ENCODE results near the gene MSL1. TPM values are rescaled to one million over a fixed set of nuclear protein-coding genes. Genes with fewer than 3 reads are reported as not detected.

MSL1 gene
- total and polyA plus RNA-seq, 9 of the 15 experiments (the other 6 are each of a cell fraction or from before 2014, with no cell fraction given) = 13.8 to 120 (median 61.9) TPM

DNA sequence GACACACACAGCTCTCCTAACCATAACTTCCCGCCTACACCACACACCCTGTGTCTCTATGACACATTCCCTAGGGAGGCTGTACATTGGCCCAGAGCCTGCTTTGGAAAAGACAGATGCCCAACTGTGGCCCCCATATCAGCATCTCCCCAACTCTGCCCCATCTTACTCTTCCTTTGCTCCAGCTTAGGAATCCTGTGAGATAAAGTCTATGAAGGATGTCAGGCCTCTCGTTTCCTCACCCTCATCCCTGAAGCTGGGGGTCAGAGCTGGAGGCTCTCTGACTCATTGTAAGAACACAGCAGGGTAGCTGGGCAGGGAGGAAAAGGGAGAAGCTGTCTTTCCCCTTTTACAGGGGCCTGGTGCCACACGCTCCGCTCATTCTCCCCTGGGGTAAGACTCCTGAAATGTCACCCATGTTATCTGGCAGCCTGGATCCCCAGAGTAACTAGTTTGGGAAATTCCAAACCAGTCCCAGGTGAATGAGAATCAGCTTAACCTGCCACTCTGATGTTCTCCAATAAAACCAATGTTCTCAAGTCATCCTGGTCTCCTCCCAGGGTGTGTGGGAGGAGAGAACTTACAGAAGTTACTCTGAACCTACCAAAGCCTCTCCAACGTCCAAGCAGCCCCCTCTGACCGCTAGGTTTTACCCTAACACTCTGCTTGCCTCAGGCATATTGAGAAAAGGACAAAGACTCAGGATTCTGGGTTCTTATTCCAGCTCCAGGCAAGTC is 58.3 kb downstream of the MSL1 start:
- ChIA-PET POLR2A (interaction anchor here (0.6 to 1.6 kb wide), 8 partner anchors 8 to 105 kb away, joined by 3 to 7 read pairs (median 4); no protein-coding TSS in a partner anchor), CTCF (ENCODE audit: low intra/inter-chr PET ratio) (no interaction called here)
- Histone ChIP-seq H3K27ac (ENCODE audit: extremely low read depth, low read depth, low read length) (no peak overlapping the region), H3K4me1 (replicated peaks in 1 of 2; ENCODE audit: control insufficient read depth in 2 of 2, insufficient read depth in 2 of 2, low read length in 2 of 2) (peaks cover 10 to 28% of the 10 kb centered on the region in 2 experiments; a peak in 4 of 5 replicates), H4K20me1 (replicated peaks; ENCODE audit: control insufficient read depth, insufficient read depth, low read length) (no peaks in the 10 kb centered on the region), H3K27me3 (ENCODE audit: control insufficient read depth in 2 of 2, insufficient read depth in 2 of 2, low read length in 2 of 2) (no peaks in the 10 kb centered on the region), H2AFZ (ENCODE audit: low read depth, low read length) (no peak overlapping the region), H3K4me2 (ENCODE audit: insufficient read depth, low read length) (no peak overlapping the region), H3K9me1 (ENCODE audit: control insufficient read depth, insufficient read depth, low read length) (peaks cover 5% of the 10 kb centered on the region), H3K79me2 (ENCODE audit: control insufficient read depth, insufficient read depth, low read length) (no peaks in the 10 kb centered on the region), H3K36me3 (ENCODE audit: control insufficient read depth, insufficient read depth, low read length) (peaks cover 10% of the 10 kb centered on the region; the same call in 2 of the 3 replicates), H3K9me3 (replicated peaks; ENCODE audit: control insufficient read depth, insufficient read depth, low read depth, low read length) (no peaks in the 10 kb centered on the region), H3K4me3 (no peak overlapping the region), H3K9ac (ENCODE audit: insufficient read depth in 1 of 2, low read depth in 2 of 2, low read length in 2 of 2) (peak overlapping the region in 1 of 2 experiments; percentile 75; a peak in 1 of 4 replicates)
- 0 out of 2 replicates have a peak, but pooled peaks have one; percentile 16 for TF ChIP-seq EGR1 (conservative IDR thresholded peaks at IDR 0.05)
- TF ChIP-seq, protein P1, sequence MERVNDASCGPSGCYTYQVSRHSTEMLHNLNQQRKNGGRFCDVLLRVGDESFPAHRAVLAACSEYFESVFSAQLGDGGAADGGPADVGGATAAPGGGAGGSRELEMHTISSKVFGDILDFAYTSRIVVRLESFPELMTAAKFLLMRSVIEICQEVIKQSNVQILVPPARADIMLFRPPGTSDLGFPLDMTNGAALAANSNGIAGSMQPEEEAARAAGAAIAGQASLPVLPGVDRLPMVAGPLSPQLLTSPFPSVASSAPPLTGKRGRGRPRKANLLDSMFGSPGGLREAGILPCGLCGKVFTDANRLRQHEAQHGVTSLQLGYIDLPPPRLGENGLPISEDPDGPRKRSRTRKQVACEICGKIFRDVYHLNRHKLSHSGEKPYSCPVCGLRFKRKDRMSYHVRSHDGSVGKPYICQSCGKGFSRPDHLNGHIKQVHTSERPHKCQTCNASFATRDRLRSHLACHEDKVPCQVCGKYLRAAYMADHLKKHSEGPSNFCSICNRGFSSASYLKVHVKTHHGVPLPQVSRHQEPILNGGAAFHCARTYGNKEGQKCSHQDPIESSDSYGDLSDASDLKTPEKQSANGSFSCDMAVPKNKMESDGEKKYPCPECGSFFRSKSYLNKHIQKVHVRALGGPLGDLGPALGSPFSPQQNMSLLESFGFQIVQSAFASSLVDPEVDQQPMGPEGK (CRISPR knock-in tag; IDR thresholded peaks at IDR 0.05; ENCODE audit: borderline replicate concordance) = no peak
- intact Hi-C loops (cut with micrococcal nuclease) (no loop called here), in situ Hi-C loops (cut with MboI) (no loop called here)
- DNase-seq (ENCODE audit: extremely low read depth in 1 of 4, low spot score in 3 of 4) (no peak), ATAC-seq (no peak), FAIRE-seq (peak; percentile 81)
- TSS peak; percentile 27 for BruUV-seq (replicated peaks)
- WGBS (ENCODE audit: insufficient coverage, low coverage, missing lambda C conversion rate) = 58% methylated on average over 6 of the region's 6 CpGs
